Measurements from ENCODE around the gene AATF.

The AATF gene

DNA sequence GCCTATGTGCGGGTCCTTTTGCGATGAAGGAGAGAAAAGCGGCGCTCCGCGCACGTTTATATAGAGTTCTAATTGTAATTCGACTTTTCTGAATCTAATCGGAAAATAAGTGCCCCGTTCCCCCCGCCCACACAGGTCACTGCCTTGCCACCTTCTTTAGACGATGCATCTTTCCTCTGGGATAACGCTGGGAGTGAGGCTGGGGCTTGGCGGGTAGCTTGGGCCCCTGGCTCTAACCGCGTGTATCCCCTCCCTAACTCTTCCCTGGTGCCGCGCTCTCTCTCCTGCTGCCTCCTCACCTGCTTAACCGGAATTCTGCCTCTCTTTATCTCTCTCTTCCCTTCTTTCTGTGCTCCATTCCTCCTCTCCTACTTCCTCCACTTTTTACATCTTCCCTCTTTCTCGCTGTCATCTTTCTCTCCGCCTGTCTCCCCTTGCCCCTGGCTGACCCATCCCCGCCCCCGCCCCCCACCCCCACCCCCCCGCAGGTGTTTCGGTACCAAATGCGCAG is 8.9 kb upstream of the AATF start:
- TF ChIP-seq, protein P1, sequence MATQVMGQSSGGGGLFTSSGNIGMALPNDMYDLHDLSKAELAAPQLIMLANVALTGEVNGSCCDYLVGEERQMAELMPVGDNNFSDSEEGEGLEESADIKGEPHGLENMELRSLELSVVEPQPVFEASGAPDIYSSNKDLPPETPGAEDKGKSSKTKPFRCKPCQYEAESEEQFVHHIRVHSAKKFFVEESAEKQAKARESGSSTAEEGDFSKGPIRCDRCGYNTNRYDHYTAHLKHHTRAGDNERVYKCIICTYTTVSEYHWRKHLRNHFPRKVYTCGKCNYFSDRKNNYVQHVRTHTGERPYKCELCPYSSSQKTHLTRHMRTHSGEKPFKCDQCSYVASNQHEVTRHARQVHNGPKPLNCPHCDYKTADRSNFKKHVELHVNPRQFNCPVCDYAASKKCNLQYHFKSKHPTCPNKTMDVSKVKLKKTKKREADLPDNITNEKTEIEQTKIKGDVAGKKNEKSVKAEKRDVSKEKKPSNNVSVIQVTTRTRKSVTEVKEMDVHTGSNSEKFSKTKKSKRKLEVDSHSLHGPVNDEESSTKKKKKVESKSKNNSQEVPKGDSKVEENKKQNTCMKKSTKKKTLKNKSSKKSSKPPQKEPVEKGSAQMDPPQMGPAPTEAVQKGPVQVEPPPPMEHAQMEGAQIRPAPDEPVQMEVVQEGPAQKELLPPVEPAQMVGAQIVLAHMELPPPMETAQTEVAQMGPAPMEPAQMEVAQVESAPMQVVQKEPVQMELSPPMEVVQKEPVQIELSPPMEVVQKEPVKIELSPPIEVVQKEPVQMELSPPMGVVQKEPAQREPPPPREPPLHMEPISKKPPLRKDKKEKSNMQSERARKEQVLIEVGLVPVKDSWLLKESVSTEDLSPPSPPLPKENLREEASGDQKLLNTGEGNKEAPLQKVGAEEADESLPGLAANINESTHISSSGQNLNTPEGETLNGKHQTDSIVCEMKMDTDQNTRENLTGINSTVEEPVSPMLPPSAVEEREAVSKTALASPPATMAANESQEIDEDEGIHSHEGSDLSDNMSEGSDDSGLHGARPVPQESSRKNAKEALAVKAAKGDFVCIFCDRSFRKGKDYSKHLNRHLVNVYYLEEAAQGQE (IDR thresholded peaks at IDR 0.05; ENCODE audit: insufficient replicate concordance, low read depth), result no peak
- TF ChIP-seq GABPA (IDR thresholded peaks at IDR 0.05; ENCODE audit: low read depth), result no peak
- no peak for TF ChIP-seq POLR2AphosphoS5 (IDR thresholded peaks at IDR 0.05; ENCODE audit: low read depth)
- TF ChIP-seq, protein P2, sequence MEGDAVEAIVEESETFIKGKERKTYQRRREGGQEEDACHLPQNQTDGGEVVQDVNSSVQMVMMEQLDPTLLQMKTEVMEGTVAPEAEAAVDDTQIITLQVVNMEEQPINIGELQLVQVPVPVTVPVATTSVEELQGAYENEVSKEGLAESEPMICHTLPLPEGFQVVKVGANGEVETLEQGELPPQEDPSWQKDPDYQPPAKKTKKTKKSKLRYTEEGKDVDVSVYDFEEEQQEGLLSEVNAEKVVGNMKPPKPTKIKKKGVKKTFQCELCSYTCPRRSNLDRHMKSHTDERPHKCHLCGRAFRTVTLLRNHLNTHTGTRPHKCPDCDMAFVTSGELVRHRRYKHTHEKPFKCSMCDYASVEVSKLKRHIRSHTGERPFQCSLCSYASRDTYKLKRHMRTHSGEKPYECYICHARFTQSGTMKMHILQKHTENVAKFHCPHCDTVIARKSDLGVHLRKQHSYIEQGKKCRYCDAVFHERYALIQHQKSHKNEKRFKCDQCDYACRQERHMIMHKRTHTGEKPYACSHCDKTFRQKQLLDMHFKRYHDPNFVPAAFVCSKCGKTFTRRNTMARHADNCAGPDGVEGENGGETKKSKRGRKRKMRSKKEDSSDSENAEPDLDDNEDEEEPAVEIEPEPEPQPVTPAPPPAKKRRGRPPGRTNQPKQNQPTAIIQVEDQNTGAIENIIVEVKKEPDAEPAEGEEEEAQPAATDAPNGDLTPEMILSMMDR (IDR thresholded peaks at IDR 0.05; ENCODE audit: insufficient read depth, low read length), result no peak
- TF ChIP-seq SPI1 (IDR thresholded peaks at IDR 0.05; ENCODE audit: borderline replicate concordance, low read depth), result no peak
- Histone ChIP-seq H3K4me3 (replicated peaks; ENCODE audit: insufficient read depth, low read length) (no peak overlapping the region), H3K27me3 (ENCODE audit: insufficient read depth, poor library complexity, severe bottlenecking) (peaks cover 93% of the 10 kb centered on the region), H3K27ac (replicated peaks) (no peak overlapping the region)
- DNase-seq (ENCODE audit: low read depth in 1 of 2, low spot score in 1 of 2), result no peak

DNA sequence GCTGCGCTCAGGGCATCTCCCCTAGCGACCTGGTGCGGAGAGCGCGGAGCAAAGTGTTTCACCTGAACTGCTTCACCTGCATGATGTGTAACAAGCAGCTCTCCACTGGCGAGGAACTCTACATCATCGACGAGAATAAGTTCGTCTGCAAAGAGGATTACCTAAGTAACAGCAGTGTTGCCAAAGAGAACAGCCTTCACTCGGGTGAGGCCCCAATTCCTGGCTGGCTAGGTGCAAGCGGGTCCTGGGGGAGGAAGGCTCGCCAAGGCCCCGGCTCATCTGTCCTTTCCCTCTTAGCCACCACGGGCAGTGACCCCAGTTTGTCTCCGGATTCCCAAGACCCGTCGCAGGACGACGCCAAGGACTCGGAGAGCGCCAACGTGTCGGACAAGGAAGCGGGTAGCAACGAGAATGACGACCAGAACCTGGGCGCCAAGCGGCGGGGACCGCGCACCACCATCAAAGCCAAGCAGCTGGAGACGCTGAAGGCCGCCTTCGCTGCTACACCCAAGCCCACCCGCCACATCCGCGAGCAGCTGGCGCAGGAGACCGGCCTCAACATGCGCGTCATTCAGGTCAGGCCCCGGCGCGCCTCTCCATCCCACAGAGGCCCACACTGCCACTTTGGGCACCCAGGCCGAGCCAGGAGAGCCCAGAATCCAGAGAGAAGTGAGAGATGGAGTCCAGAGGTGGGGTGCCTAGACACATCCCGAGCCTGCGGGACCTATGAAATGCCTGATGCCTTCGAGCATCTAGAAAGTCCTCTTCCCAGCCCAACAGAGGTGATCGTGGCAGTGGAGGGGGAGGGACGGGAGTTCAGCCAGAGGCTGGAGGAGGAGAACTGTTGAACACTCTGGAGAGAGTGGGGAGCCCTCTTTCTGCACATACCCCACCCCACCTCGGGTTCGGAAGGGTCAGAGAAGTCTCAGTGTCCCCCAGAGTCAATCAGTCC is 8.2 kb upstream of the AATF start:
- no peak for DNase-seq (ENCODE audit: low read depth in 1 of 2, low spot score in 1 of 2)
- TF ChIP-seq POLR2AphosphoS5 (IDR thresholded peaks at IDR 0.05; ENCODE audit: low read depth) (no peak), SPI1 (IDR thresholded peaks at IDR 0.05; ENCODE audit: borderline replicate concordance, low read depth) (no peak), GABPA (IDR thresholded peaks at IDR 0.05; ENCODE audit: low read depth) (no peak)
- TF ChIP-seq, protein P1 (IDR thresholded peaks at IDR 0.05; ENCODE audit: insufficient replicate concordance, low read depth), result no peak
- TF ChIP-seq, protein P2 (IDR thresholded peaks at IDR 0.05; ENCODE audit: insufficient read depth, low read length), result no peak
- Histone ChIP-seq H3K27me3 (ENCODE audit: insufficient read depth, poor library complexity, severe bottlenecking) (peaks cover 90% of the 10 kb centered on the region), H3K27ac (replicated peaks) (no peak overlapping the region), H3K4me3 (replicated peaks; ENCODE audit: insufficient read depth, low read length) (no peak overlapping the region)

DNA sequence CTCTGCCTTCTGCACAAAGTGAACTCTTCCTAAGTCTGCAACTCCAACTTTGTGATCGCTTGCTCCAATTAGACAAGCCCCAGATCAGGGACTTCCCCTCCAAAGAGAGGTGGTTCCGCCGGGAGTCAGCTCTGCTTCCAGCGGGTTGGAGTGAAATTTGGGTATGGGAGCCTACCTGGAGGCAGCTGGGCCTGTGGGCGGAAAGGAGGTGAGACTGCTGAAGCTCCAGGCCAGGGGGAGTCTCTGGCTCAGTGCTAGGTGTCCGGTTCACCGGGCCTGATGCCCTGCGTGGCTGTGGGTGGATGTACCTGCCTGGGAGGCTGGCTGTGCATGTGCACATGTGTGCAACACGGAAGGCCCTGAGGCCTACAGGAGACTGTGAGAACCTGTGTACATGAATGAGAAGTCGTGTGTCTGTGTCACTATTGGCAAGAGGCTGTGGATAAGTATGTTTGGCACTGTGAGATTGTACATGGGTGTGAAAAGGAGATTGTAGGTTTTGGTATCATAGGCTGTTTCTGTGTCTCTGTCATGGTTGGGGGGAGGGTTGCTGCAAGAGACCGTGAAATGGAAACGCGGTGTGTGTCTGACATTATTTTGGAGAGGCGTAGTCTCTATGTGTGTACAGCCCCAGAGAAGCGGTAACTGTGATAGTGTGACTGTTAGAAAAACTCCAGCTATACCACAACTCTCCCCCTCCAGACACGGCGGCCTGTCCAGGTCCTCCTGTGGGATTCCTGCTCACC is 7.3 kb upstream of the AATF start:
- no peak for DNase-seq (ENCODE audit: low read depth in 1 of 2, low spot score in 1 of 2)
- Histone ChIP-seq H3K27me3 (ENCODE audit: insufficient read depth, poor library complexity, severe bottlenecking) (peaks cover 91% of the 10 kb centered on the region), H3K27ac (replicated peaks) (no peak overlapping the region), H3K4me3 (replicated peaks; ENCODE audit: insufficient read depth, low read length) (no peak overlapping the region)
- TF ChIP-seq, protein P2 (IDR thresholded peaks at IDR 0.05; ENCODE audit: insufficient read depth, low read length), result no peak
- TF ChIP-seq GABPA (IDR thresholded peaks at IDR 0.05; ENCODE audit: low read depth) (no peak), POLR2AphosphoS5 (IDR thresholded peaks at IDR 0.05; ENCODE audit: low read depth) (no peak), SPI1 (IDR thresholded peaks at IDR 0.05; ENCODE audit: borderline replicate concordance, low read depth) (no peak)
- TF ChIP-seq, protein P1 (IDR thresholded peaks at IDR 0.05; ENCODE audit: insufficient replicate concordance, low read depth), result no peak

Measured in HL-60 (cell line).